NCI-H2227 treated with DMSO at 0.1 percent for 48 hours (cell line): ENCODE results near the gene STRIP1.
"Not testable (repeated sequence)": the region's sequence is repeated elsewhere in the genome, so short reads cannot be mapped to it uniquely, and the experiment has no call there.

Experiments used
- DNase-seq: peaks from one replicate; lab custom pipeline; 2025; lab: John Stamatoyannopoulos, UW

The STRIP1 gene

GRCh38 chr1:110011527-110012041 lies 22.8 kb upstream of the STRIP1 start:
- DNase-seq = no peak

GRCh38 chr1:110012100-110012780 lies 22.2 kb upstream of the STRIP1 start:
- DNase-seq = no peak

- DNase-seq = no peak
Observed at GRCh38 chr1:110017792-110018191, 16.6 kb upstream of the STRIP1 start.

GRCh38 chr1:110018396-110018795 lies 16.0 kb upstream of the STRIP1 start:
- no peak for DNase-seq

- no peak for DNase-seq
Observed at GRCh38 chr1:110019770-110020169, 14.7 kb upstream of the STRIP1 start.

GRCh38 chr1:110021285-110021684 lies 13.1 kb upstream of the STRIP1 start:
- no peak for DNase-seq

GRCh38 chr1:110024613-110025012 lies 9.8 kb upstream of the STRIP1 start:
- DNase-seq = no peak

GRCh38 chr1:110030687-110031086 lies 3.7 kb upstream of the STRIP1 start:
- not testable (repeated sequence) for DNase-seq

GRCh38 chr1:110032327-110032726 lies 2.1 kb upstream of the STRIP1 start:
- DNase-seq = no peak

GRCh38 chr1:110033421-110033820 lies 1.0 kb upstream of the STRIP1 start:
- DNase-seq = no peak

GRCh38 chr1:110034040-110034450 lies 379 bp upstream of the STRIP1 start:
- no peak for DNase-seq

- DNase-seq = peak; percentile 62
Observed at GRCh38 chr1:110035236-110035752, 870 bp downstream of the STRIP1 start.

GRCh38 chr1:110038271-110038670 lies 3.8 kb downstream of the STRIP1 start:
- DNase-seq = no peak

- no peak for DNase-seq
Observed at GRCh38 chr1:110039641-110040040, 5.2 kb downstream of the STRIP1 start.

GRCh38 chr1:110040548-110040947 lies 6.1 kb downstream of the STRIP1 start:
- no peak for DNase-seq

GRCh38 chr1:110043016-110043415 lies 8.6 kb downstream of the STRIP1 start:
- no peak for DNase-seq

- DNase-seq = no peak
Observed at GRCh38 chr1:110047463-110047862, 13.0 kb downstream of the STRIP1 start.

GRCh38 chr1:110048240-110048639 lies 13.8 kb downstream of the STRIP1 start:
- DNase-seq = no peak

GRCh38 chr1:110048923-110049601 lies 14.6 kb downstream of the STRIP1 start:
- no peak for DNase-seq

- no peak for DNase-seq
Observed at GRCh38 chr1:110049801-110050601, 15.6 kb downstream of the STRIP1 start.

- DNase-seq = no peak
Observed at GRCh38 chr1:110050602-110051261, 16.3 kb downstream of the STRIP1 start.

- no peak for DNase-seq
Observed at GRCh38 chr1:110051262-110051648, 16.8 kb downstream of the STRIP1 start.
